GM18498 (cell line): ENCODE data around the gene SART3.

Source experiments
- ATAC-seq: cut with Tn5 transposase; IDR thresholded peaks from one replicate; pipeline ENCODE4 v1.9.1; 2021; ENCODE audit warnings: mild to moderate bottlenecking, moderate library complexity; ENCODE audit not compliant: unreplicated experiment

SART3 gene, protein sequence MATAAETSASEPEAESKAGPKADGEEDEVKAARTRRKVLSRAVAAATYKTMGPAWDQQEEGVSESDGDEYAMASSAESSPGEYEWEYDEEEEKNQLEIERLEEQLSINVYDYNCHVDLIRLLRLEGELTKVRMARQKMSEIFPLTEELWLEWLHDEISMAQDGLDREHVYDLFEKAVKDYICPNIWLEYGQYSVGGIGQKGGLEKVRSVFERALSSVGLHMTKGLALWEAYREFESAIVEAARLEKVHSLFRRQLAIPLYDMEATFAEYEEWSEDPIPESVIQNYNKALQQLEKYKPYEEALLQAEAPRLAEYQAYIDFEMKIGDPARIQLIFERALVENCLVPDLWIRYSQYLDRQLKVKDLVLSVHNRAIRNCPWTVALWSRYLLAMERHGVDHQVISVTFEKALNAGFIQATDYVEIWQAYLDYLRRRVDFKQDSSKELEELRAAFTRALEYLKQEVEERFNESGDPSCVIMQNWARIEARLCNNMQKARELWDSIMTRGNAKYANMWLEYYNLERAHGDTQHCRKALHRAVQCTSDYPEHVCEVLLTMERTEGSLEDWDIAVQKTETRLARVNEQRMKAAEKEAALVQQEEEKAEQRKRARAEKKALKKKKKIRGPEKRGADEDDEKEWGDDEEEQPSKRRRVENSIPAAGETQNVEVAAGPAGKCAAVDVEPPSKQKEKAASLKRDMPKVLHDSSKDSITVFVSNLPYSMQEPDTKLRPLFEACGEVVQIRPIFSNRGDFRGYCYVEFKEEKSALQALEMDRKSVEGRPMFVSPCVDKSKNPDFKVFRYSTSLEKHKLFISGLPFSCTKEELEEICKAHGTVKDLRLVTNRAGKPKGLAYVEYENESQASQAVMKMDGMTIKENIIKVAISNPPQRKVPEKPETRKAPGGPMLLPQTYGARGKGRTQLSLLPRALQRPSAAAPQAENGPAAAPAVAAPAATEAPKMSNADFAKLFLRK

DNA sequence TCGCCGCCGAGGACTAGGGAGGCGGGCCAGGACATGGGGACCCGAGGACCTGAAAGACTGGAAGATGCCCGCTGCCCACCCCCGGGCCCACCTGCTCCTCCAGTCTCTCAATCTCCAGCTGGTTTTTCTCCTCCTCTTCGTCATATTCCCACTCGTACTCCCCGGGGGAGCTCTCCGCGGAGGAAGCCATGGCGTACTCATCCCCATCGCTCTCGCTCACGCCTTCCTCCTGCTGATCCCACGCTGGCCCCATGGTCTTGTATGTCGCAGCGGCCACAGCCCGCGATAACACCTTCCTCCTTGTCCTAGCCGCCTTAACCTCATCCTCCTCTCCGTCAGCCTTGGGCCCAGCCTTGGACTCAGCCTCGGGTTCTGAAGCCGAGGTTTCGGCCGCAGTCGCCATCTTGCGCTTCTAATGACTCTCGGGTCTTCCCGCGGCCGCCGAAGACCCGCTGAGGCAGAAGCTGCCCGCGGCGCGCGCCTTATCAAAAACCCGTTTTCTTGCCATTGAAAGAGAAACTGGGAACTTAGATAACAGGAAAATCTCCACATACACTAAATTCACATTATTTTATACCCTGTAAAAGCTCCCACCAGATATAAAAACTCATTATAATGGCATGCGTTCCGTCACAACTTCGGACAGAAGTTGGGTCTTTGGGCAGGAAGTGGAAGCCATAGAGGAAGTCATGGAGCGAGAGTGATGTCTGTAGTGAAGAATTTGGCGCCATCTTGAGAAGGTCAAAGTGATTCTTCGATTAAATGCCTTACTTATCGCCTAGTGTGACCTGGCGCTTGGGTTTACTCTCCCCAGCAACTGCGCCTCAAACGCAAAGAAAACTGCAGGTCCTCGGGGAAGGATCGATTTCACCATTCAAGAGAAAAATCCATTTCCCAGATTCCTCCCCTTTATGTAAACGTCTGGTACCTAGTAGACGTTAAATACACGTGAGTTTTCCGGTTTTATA lies at the start of gene SART3:
TSS of gene SART3 (minus strand) at position 422 of the 968 bp plus-strand sequence. CDS start at position 403, 19 bp downstream.
- ATAC-seq, result peak; percentile 40

DNA sequence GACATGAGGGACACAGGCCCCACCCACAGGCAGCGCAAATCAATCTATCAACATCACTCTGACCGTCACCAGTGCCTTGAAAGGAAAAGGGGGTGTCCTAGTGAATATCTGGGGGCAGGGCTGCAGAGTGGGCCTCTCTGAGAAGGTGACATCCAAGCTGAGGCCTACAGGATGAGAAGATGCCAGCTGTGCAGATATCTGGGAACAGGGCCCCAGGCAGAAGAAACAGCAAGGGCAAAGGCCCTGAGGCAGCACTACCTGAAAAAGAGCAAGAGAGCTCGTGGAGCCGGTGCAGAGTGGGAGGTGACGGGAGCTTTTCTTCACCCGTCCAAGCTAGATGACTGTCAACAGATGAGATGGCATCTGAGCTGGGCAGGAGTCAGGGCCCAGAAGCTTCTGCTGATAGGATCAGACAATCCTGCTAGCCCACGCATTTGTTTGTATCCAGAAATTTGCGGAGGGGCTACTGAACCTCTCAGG lies 49.4 kb upstream of the SART3 start:
- no peak for ATAC-seq

DNA sequence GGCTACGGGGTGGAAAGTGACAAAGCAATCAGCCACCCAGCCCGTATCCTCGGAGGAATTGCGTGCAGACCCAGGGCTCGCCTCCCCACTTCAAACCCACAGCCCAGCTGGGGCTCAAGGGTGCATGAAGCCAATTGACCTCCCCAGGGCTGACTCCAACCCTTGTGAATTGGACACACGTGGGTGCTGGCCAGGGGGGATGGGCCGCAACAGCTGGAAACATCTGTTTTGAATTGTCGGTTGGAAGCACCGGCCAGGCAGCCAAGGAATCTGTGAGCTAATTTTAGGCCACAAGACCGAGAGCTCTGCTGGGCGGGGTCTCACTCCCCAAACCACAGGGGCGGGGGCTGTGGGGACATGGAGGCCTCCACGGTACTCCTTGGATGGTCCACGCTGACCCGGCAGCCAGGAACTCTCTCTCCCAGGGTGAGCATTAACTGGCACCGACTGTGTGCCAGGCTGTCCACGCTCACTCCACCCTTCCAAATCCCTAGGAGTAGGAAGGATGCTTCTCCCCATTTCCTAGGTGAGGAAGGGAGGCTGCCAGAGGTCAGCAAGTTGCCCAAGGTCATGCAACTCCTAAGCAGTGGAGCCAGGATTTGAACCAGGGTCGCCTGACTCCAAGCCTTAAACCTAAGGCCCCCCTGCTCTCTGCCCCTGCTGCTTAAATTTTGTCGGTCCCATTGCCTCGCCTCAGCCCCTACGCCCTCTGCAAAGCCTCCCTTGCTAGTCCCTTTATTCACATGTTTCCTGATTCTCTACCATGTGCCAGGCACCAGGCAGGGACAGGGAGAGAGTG lies 48.8 kb upstream of the SART3 start:
- no peak for ATAC-seq

DNA sequence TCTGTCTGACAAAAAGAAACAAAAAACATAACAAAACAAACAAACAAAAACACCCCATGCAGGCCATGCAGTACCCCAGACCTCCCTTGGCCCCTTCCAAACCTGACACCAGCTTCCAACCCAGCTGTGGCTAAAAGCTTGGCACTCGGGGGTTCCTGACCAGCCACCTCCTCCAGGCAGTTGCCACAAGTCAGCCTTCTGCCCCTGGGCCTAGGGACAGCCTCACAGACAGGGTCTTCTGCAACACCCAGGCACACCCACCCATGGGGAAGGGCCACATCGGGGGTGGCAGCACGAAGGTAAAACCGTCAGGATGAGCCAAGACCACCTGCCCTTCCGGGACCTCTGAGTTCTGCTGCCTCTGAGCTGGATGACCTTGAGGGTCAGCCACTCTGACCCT lies 47.6 kb upstream of the SART3 start:
- ATAC-seq, result no peak

DNA sequence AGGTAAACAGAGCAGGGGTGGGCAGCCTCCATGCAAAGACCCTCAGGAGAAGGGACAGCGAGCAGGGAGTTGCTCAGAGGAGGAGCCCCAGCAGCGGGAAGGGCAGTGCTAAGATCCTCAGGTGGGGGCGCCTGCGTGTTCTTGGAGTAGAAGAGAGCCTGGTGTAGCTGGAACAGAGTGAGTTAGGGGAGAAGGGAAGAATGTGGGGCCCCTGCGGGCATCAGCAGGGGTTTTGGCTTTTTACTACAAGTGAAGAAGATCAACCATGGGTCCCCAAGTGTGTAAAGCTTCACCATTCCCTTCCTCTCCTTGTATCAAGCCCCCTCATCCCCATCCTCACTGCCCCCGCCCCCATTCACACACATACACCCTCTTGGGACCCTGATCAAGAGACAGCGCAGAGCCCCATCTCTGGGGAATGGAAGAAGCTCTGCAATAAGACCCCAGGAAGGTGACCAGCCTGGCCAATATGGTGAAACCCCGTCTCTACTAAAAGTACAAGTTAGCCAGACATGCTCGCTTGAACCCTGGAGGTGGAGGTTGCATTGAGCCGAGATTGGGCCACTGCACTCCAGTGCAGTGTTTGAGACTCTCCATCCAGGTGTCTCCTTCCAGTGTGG lies 47.1 kb upstream of the SART3 start:
- no peak for ATAC-seq

DNA sequence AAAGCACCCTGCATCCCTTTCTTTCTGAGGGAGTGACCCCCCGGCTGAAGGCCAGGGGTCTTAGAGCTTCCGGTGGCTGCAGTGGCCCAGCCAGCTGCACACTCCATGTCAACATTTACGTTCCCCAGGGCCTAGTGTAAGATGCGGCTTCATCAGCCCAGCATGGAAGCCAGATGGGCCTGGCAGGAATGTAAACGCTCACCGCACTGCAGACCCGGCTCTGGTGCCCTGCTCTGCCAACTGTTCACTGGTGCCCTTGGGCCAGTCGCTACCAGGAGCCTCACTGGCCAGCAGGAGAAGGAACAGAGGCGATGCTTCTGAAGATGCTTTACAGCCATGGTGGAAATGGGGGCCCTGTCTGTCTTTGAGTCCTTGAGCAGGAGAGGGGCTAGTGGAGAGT lies 45.5 kb upstream of the SART3 start:
- ATAC-seq, result no peak

DNA sequence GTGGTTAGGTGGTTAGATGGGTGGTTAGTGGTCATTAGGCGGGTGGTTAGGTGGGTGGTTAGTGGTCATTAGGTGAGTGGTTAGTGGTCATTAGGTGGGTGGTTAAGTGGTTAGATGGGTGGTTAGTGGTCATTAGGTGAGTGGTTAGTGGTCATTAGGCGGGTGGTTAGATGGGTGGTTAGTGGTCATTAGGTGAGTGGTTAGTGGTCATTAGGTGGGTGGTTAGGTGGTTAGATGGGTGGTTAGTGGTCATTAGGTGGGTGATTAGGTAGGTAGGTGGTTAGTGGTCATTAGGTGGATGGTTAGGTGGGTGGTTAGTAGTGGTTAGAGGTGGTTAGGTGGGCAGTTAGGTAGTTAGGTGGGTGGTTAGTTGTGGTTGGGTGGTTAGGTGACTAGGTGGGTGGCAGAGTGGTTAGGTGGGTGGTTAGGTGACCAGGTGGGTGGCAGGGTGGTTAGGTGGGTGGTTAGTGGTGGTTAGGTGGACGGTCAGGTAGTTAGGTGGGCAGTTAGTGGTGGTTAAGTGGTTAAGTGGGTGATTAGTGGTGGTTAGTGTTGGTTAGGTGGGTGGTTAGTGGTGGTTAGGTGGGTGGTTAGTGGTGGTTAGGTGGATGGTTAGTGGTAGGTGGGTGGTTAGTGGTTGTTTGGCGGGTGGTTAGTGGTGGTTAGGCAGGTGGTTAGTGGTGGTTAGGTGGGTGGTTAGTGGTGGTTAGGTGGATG lies 44.9 kb upstream of the SART3 start:
- no peak for ATAC-seq

DNA sequence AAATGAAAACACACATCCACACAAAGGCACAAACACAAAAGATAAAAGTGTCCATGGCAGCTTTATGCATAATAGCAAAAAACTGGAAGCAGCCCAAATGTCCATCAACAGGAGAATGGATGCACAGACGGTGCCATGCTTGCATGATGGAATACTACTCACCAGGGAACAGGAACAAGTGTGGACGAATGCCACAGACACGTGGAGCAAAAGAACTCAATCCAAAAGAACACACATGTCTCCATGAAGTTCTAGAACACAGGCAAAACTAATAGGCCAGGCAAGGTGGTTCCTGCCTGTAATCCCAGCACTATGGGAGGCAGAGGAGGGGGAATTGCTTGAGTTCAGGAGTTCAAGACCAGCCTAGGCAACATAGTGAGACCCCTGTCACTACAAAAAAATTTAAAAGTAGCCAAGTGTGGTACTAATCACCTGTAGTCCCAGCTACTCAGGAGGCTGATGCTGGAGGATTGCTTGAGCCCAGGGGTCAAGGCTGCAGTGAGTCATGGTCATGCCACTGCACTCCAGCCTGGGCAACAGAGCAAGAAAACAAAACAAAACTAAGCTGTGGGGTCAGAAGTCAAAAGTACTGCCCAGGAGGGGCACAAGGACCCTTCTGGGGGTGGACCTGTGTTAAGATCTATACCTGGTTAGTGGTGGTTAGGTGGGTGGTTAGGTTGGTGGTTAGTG lies 44.2 kb upstream of the SART3 start:
- no peak for ATAC-seq

DNA sequence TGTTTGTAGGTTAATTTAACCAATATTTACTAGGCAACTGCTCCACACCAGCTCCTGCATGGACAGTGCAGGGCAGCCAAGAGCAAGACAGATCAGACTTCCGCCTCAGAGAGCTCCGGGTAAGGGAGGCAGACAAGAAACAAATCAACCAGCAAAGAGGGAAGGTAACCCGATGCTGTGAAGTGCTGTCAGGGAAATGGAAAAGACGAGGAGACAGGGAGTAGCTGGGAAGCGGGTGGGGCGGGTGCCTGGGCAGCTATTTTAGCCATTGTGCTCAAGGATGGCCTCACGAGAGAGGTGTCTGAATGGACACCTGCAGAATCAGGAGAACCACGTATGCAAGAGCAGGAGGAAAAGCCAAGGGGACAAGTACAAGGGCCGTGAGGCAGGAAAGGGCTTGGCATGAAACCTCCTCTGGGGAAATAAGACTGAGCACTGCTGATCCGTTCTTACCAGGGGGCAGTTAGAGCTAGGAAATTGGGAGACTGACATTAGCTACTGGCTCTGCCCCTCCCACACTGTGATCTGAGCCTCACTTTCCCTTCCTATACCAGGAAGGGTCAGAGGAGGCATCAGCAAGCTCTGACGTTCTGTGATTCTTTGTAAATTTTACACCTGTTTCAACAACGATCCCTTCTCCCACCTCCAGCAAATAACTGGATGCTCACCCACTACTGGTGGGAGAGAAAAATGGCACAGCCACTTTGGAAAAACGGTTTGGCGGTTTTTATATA lies 43.4 kb upstream of the SART3 start:
- ATAC-seq, result no peak

DNA sequence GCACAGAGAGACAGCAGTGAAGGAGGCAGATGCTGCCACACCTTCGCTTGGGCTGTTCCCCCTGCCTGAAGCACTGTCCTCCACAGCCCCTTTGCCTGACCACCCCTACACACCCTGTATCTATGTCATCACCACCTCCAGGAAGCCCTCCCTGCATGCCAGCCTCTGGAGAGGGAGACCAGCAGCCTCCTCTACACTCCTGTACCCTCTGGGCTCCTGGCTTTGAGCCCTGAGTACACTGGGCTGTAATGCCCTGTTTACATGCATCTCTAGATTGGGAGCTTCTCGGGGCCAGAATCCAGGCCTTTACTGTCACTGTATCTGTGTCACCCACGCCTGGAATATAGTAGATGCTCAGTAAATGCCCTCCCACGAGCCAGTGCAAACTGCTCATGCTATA lies 42.8 kb upstream of the SART3 start:
- ATAC-seq, result no peak

DNA sequence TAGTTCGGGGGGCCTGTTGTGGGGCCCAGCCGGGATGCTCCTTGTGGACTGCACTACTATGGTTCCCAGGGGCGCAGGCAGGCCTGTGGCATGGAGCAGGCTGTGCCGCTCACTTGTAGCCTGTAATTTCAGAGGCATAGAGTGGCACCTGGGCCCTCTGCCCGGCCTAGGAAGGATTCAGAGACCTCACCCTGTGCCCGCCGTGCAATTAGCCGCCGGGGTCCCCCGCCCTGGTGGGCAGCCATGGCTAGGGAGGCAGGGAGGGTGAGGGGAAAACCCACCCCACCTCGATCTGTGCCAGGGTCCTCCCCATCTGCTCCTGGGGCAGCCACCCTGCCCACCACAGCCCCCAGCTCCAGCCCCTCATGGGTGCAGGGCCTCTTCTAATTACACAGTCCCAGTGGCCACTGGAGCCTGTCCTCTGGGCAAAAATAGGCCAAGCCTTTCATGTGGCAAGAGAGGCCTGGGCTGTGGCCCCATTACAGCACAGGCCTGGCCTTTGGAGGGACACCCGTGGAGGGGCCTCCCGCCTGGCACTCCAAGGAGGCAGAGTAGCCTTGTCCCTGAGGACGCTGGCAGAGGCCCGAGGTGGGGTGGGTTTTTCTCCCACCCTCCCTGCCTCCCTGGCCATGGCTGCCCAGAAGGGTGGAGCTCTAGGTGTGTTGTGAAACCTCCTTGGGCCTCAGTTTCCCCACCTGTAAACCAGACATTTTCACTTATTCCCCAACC lies 42.2 kb upstream of the SART3 start:
- no peak for ATAC-seq

DNA sequence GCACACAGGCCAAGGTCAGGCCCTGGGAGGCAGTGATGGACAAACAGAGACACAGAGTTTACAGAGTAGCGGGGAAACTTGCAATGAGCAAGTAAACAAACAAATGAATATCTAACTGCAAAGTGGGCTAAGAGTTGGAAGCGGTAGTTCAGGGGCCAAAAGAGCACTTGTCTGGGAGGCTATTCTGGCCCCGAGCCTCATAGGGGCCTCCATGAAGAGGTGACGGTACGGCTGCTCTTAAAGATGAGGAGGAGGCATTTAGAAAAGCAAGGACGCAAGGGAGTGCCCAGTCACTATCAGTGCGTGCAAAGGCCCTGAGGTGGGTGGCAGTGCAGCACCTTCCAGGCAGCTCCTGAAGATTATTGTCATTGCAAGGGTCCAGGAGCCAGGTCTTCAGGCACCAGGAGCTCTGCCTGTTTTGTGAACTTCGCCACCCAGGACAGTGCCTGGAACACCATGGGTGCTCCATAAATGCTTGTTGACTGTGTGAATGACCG lies 41.3 kb upstream of the SART3 start:
- no peak for ATAC-seq

DNA sequence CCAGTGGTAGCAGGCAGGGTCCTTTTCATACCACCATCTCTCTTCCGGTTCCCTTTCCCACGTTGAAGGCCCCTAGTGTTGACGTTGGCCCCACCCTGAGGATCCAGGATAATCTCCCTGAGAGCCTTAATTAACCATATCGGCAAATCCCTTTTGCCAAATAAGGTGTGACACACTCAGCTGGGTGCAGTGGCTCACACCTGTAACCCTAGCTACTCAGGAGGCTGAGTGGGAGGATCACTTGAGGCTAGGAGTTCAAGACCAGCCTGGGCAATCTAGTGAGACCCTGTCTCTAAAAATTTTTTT lies 39.7 kb upstream of the SART3 start:
- ATAC-seq, result no peak

DNA sequence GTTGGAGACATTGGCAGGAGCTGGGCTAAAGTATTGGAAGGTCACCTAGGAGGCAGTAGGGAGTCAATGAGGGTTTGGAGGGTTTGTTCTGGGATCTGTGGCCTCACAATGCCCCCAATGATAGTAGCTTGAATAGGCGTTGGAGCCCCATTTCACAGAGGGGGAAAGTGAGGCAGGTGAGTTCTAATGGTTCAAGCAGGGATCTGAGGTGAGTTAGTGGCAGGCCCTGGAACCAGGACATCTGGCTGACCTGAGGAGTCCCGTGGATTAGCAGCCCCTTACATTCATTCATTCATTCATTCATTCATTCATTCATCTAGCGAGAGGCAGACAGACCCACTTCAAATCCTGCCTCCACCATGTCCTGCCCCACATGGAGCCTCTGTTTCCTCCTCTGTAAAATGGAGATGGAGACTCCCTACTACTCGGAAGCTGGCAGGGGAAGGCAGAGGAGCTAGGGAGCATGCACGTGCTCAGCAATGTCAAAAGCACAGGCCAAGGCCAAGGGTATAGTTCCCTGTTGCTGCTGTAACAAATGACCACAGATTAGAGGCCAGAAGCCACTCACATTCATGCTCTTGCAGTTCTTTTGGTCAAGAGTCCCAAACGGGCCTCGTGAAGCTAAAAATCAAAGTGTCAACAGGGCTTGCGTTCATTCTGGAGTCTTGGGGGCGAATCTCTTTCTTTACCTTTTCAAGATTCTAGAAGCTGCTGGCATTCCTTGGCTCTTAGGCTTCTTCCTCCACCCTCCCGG lies 39.2 kb upstream of the SART3 start:
- no peak for ATAC-seq

DNA sequence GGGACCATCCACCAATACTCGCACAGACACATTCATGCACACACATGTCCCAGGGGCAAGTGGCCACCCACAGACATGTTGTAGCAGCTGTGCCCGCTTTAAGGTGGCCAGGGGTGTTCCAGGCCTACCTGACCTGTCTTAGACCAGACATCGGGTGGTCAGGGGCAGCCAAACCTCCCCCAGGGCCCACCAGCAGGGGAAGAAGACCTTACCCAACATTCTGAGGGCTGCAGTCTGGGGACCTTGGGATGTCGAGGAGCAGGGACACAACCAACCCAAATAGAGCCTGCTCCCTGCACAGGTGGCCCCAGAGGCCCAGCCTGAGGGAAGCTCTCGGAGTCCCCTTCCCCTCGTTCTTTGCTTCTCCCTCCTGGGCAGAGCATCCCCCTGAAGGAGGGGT lies 38.6 kb upstream of the SART3 start:
- ATAC-seq, result no peak
